Smooth muscle cell (in vitro differentiated cells): ENCODE results near the gene RARS1. TPM values are rescaled to one million over a fixed set of nuclear protein-coding genes. Genes with fewer than 3 reads are reported as not detected.

Experiments used
- DNase-seq: peaks from one replicate; lab custom pipeline; 2025; ENCODE audit not compliant: unreplicated experiment; lab: John Stamatoyannopoulos, UW
- H2AFZ ChIP-seq: fragments of 200-600 bp; sonication (generic); 2 replicates; pipeline ENCODE4 v1.6.0; 2016; ENCODE audit warnings: antibody characterized with exemption, low read depth, mild to moderate bottlenecking
- H3F3A ChIP-seq: fragments of 200-600 bp; sonication (generic); 2 replicates; pipeline ENCODE4 v1.6.0; 2017; ENCODE audit warnings: antibody characterized with exemption, low read depth
- H3K27ac ChIP-seq: fragments of 200-600 bp; sonication (generic); 2 replicates; pipeline ENCODE4 v1.5.1; 2016; ENCODE audit warnings: low read depth, mild to moderate bottlenecking
- H3K27me3 ChIP-seq: fragments of 200-600 bp; sonication (generic); 2 replicates; pipeline ENCODE4 v1.6.1; 2016; ENCODE audit warnings: low read depth, mild to moderate bottlenecking
- H3K36me3 ChIP-seq: fragments of 200-600 bp; sonication (generic); 2 replicates; pipeline ENCODE4 v1.5.1; 2016; ENCODE audit warnings: low read depth
- H3K4me1 ChIP-seq: fragments of 200-600 bp; sonication (generic); 2 replicates; pipeline ENCODE4 v1.5.1; 2016; ENCODE audit warnings: low read depth
- H3K4me2 ChIP-seq: fragments of 200-600 bp; sonication (generic); 2 replicates; pipeline ENCODE4 v1.6.0; 2016; ENCODE audit warnings: mild to moderate bottlenecking
- H3K4me3 ChIP-seq: fragments of 200-600 bp; sonication (generic); 2 replicates; pipeline ENCODE4 v1.5.1; 2016; ENCODE audit warnings: mild to moderate bottlenecking
- H3K79me2 ChIP-seq: fragments of 200-600 bp; sonication (generic); 2 replicates; pipeline ENCODE4 v1.6.0; 2016; ENCODE audit warnings: low read depth, mild to moderate bottlenecking
- H3K9ac ChIP-seq: fragments of 200-600 bp; sonication (generic); 2 replicates; pipeline ENCODE4 v1.6.0; 2016; ENCODE audit warnings: low read depth
- H3K9me3 ChIP-seq: fragments of 200-600 bp; sonication (generic); replicated peaks from 2 replicates; pipeline ENCODE4 v1.5.1; 2016; ENCODE audit warnings: low read depth
- H4K20me1 ChIP-seq: fragments of 200-600 bp; sonication (generic); 2 replicates; pipeline ENCODE4 v1.6.0; 2016; ENCODE audit warnings: low read depth
- WGBS: methylation state at CpG from one replicate; pipeline ENCODE4 v1.1.7; 2016; ENCODE audit warnings: low lambda C conversion rate; 5-methylcytosine and 5-hydroxymethylcytosine counted together
- polyA plus RNA-seq: library from polyadenylated mRNA; unstranded; fragments of >200 nt; fragmentation: Nextera tagmentation; extraction: Ambion mirVana; gene quantifications from 2 replicates; pipeline ENCODE4 v1.2.1, GENCODE V29; 2016
- total RNA-seq: library from RNA; depleted of rRNA; stranded (reverse); fragments of >200 nt; gene quantifications from 2 replicates; pipeline ENCODE4 v1.2.3, GENCODE V29; 2014
- TF ChIP-seq, protein P1 (sequence below): fragments of 200-600 bp; sonication (generic); IDR thresholded peaks from 2 replicates; pipeline ENCODE4 v1.5.1; 2017; ENCODE audit warnings: borderline replicate concordance, mild to moderate bottlenecking, antibody characterized with exemption; ENCODE audit not compliant: insufficient read depth, poor library complexity, severe bottlenecking

Gene RARS1
- total and polyA plus RNA-seq, 2 experiments from 2014 or later: 104 to 221 TPM

DNA sequence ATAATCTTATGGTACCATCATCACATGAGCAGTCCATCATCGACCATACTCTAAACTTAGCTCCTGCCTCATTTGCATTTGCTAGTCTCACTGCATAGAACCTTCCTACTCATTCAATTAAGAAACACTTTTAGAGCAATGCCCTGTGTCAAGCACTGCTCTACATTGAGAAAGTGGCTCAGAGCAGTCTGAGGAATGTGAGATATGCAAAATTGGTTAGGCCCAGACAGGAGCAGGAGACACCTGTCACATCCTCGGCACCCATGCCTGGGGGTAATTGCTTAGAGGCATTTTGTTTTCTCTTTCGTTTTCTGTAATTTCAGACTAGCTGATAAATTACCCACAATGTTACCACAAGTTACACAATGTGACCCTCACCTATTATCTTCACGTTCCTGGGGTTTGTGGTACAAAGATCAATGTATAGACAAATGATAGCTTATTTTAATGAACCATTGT is 4.9 kb upstream of the RARS1 start:
- Histone ChIP-seq H3K27me3 (no peaks in the 10 kb centered on the region), H3K4me1 (no peaks in the 10 kb centered on the region), H3K9me3 (no peaks in the 10 kb centered on the region), H3K4me2 (no peak overlapping the region), H3K4me3 (no peak overlapping the region), H4K20me1 (no peaks in the 10 kb centered on the region), H3K27ac (no peak overlapping the region), H3K36me3 (no peaks in the 10 kb centered on the region), H3K79me2 (no peaks in the 10 kb centered on the region), H3F3A (no peaks in the 10 kb centered on the region), H2AFZ (no peak overlapping the region), H3K9ac (no peak overlapping the region)
- TF ChIP-seq, protein P1, sequence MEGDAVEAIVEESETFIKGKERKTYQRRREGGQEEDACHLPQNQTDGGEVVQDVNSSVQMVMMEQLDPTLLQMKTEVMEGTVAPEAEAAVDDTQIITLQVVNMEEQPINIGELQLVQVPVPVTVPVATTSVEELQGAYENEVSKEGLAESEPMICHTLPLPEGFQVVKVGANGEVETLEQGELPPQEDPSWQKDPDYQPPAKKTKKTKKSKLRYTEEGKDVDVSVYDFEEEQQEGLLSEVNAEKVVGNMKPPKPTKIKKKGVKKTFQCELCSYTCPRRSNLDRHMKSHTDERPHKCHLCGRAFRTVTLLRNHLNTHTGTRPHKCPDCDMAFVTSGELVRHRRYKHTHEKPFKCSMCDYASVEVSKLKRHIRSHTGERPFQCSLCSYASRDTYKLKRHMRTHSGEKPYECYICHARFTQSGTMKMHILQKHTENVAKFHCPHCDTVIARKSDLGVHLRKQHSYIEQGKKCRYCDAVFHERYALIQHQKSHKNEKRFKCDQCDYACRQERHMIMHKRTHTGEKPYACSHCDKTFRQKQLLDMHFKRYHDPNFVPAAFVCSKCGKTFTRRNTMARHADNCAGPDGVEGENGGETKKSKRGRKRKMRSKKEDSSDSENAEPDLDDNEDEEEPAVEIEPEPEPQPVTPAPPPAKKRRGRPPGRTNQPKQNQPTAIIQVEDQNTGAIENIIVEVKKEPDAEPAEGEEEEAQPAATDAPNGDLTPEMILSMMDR: no peak
- no peak for DNase-seq
- WGBS: 65% methylated on average over 4 of the region's 4 CpGs

GRCh38 chr5:168482361-168482760 is 3.9 kb upstream of the RARS1 start:
- Histone ChIP-seq H3K4me2 (no peak overlapping the region), H3K9ac (no peak overlapping the region), H3F3A (no peaks in the 10 kb centered on the region), H3K4me1 (peaks cover 2% of the 10 kb centered on the region), H3K79me2 (peaks cover 4% of the 10 kb centered on the region), H4K20me1 (peaks cover 2% of the 10 kb centered on the region), H3K9me3 (no peaks in the 10 kb centered on the region), H3K4me3 (no peak overlapping the region), H3K27me3 (no peaks in the 10 kb centered on the region), H3K27ac (no peak overlapping the region), H2AFZ (no peak overlapping the region), H3K36me3 (no peaks in the 10 kb centered on the region)
- TF ChIP-seq, protein P1: no peak
- no peak for DNase-seq
- 74% methylated on average over 5 of the region's 5 CpGs for WGBS

DNA sequence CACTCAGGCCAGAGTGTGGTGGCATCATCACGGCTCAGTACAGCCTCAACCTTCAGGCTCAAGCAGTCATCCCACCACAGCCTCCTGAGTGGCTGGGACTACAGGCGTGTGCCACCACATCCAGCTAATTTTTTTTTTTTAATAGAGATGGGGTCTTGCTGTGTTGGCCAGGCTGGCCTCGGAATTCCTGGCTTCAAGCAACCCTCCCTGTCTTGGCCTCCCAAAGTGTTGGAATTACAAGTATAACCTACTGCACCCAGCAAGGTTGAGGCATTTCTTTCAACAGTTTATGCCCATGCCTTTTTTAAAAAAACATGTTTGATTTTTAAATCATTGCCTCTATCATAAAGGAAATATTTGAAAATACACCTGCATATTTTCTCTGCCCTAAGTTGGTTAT is 2.8 kb downstream of the RARS1 start:
- H3K36me3 ChIP-seq: peaks cover 38% of the 10 kb centered on the region
- no peaks in the 10 kb centered on the region for H3K9me3 ChIP-seq
- no peak for DNase-seq
- 97% methylated on average over 3 of the region's 3 CpGs for WGBS
- H4K20me1 ChIP-seq: peaks cover 66% of the 10 kb centered on the region
- peaks cover 46% of the 10 kb centered on the region for H3K79me2 ChIP-seq
- TF ChIP-seq, protein P1: no peak
- no peaks in the 10 kb centered on the region for H3F3A ChIP-seq
- no peak overlapping the region for H3K9ac ChIP-seq
- H3K4me2 ChIP-seq: no peak overlapping the region
- H2AFZ ChIP-seq: no peak overlapping the region
- no peaks in the 10 kb centered on the region for H3K27me3 ChIP-seq
- H3K4me1 ChIP-seq: peaks cover 4% of the 10 kb centered on the region
- H3K27ac ChIP-seq: no peak overlapping the region
- H3K4me3 ChIP-seq: no peak overlapping the region

- H3K36me3 ChIP-seq: peaks cover 57% of the 10 kb centered on the region
- peaks cover 38% of the 10 kb centered on the region for H3K79me2 ChIP-seq
- H3K9ac ChIP-seq: no peak overlapping the region
- no peak overlapping the region for H3K4me3 ChIP-seq
- no peak overlapping the region for H3K4me2 ChIP-seq
- H3F3A ChIP-seq: no peaks in the 10 kb centered on the region
- no peak overlapping the region for H3K27ac ChIP-seq
- H4K20me1 ChIP-seq: peaks cover 75% of the 10 kb centered on the region
- H3K9me3 ChIP-seq: no peaks in the 10 kb centered on the region
- H2AFZ ChIP-seq: no peak overlapping the region
- no peak for DNase-seq
- WGBS: 64% methylated on average over 5 of the region's 5 CpGs
- TF ChIP-seq, protein P1: no peak
- H3K27me3 ChIP-seq: no peaks in the 10 kb centered on the region
- H3K4me1 ChIP-seq: no peaks in the 10 kb centered on the region
Observed at GRCh38 chr5:168494057-168494555, 7.8 kb downstream of the RARS1 start.
